ENCODE measurements around the gene CYP4F2. TPM values are rescaled to one million over a fixed set of nuclear protein-coding genes. Genes with fewer than 3 reads are reported as not detected.
"Not testable (repeated sequence)": the region's sequence is repeated elsewhere in the genome, so short reads cannot be mapped to it uniquely, and the experiment has no call there.

Gene CYP4F2
- total and polyA plus RNA-seq, 9 donors, result 0.79 TPM; not detected in 8

- H3K27me3 ChIP-seq (ENCODE audit: control insufficient read depth, insufficient read depth, low read length), result peaks cover 5% of the 10 kb centered on the region
- DNase-seq, result no peak
- 38% methylated on average over 7 of the region's 7 CpGs for WGBS (ENCODE audit: insufficient coverage)
Observed at GRCh38 chr19:15862444-15862843, 35.4 kb downstream of the CYP4F2 start.

GRCh38 chr19:15860522-15860921, 37.4 kb downstream of the CYP4F2 start:
- no peak overlapping the region for H3K4me3 ChIP-seq (ENCODE audit: low read length)
- peaks cover 5% of the 10 kb centered on the region for H3K27me3 ChIP-seq (ENCODE audit: control insufficient read depth, insufficient read depth, low read length)

More at GRCh38 chr19:15862444-15862843, 35.4 kb downstream of the CYP4F2 start:
- Histone ChIP-seq H3K27ac (ENCODE audit: low read length) (no peak overlapping the region), H3K9me3 (replicated peaks; ENCODE audit: control insufficient read depth, low read depth, low read length) (no peaks in the 10 kb centered on the region), H3K36me3 (ENCODE audit: control insufficient read depth, insufficient read depth, low read length) (no peaks in the 10 kb centered on the region), H3K4me1 (ENCODE audit: control insufficient read depth, insufficient read depth, low read length) (no peaks in the 10 kb centered on the region), H3K4me3 (ENCODE audit: low read length) (no peak overlapping the region)

GRCh38 chr19:15859187-15859586, 38.7 kb downstream of the CYP4F2 start:
- Histone ChIP-seq H3K36me3 (ENCODE audit: control insufficient read depth, insufficient read depth, low read length) (no peaks in the 10 kb centered on the region), H3K9me3 (replicated peaks; ENCODE audit: control insufficient read depth, low read depth, low read length) (no peaks in the 10 kb centered on the region), H3K27ac (ENCODE audit: low read length) (no peak overlapping the region), H3K27me3 (ENCODE audit: control insufficient read depth, insufficient read depth, low read length) (peaks cover 5% of the 10 kb centered on the region), H3K4me1 (ENCODE audit: control insufficient read depth, insufficient read depth, low read length) (no peaks in the 10 kb centered on the region), H3K4me3 (ENCODE audit: low read length) (no peak overlapping the region)
- 82% methylated on average over 4 of the region's 6 CpGs for WGBS (ENCODE audit: insufficient coverage)
- DNase-seq, result no peak

More at GRCh38 chr19:15860522-15860921, 37.4 kb downstream of the CYP4F2 start:
- WGBS (ENCODE audit: insufficient coverage), result 93% methylated on average over 2 of the region's 6 CpGs
- Histone ChIP-seq H3K4me1 (ENCODE audit: control insufficient read depth, insufficient read depth, low read length) (no peaks in the 10 kb centered on the region), H3K36me3 (ENCODE audit: control insufficient read depth, insufficient read depth, low read length) (no peaks in the 10 kb centered on the region), H3K27ac (ENCODE audit: low read length) (no peak overlapping the region), H3K9me3 (replicated peaks; ENCODE audit: control insufficient read depth, low read depth, low read length) (no peaks in the 10 kb centered on the region)
- DNase-seq, result no peak

GRCh38 chr19:15850385-15850784, 47.5 kb downstream of the CYP4F2 start:
- no peak for DNase-seq
- no CpG with 5 or more reads among the region's 3 CpGs for WGBS (ENCODE audit: insufficient coverage)
- H3K9me3 ChIP-seq (replicated peaks; ENCODE audit: control insufficient read depth, low read depth, low read length), result no peaks in the 10 kb centered on the region
- no peak overlapping the region for H3K27ac ChIP-seq (ENCODE audit: low read length)
- H3K4me1 ChIP-seq (ENCODE audit: control insufficient read depth, insufficient read depth, low read length), result no peaks in the 10 kb centered on the region
- H3K4me3 ChIP-seq (ENCODE audit: low read length), result no peak overlapping the region
- H3K36me3 ChIP-seq (ENCODE audit: control insufficient read depth, insufficient read depth, low read length), result no peaks in the 10 kb centered on the region
- no peaks in the 10 kb centered on the region for H3K27me3 ChIP-seq (ENCODE audit: control insufficient read depth, insufficient read depth, low read length)

GRCh38 chr19:15846923-15847322, 51.0 kb downstream of the CYP4F2 start:
- no peaks in the 10 kb centered on the region for H3K27me3 ChIP-seq (ENCODE audit: control insufficient read depth, insufficient read depth, low read length)
- no peak overlapping the region for H3K27ac ChIP-seq (ENCODE audit: low read length)
- H3K4me3 ChIP-seq (ENCODE audit: low read length), result no peak overlapping the region
- no peaks in the 10 kb centered on the region for H3K36me3 ChIP-seq (ENCODE audit: control insufficient read depth, insufficient read depth, low read length)
- H3K9me3 ChIP-seq (replicated peaks; ENCODE audit: control insufficient read depth, low read depth, low read length), result no peaks in the 10 kb centered on the region
- DNase-seq, result no peak
- WGBS (ENCODE audit: insufficient coverage), result 89% methylated on average over 3 of the region's 6 CpGs
- H3K4me1 ChIP-seq (ENCODE audit: control insufficient read depth, insufficient read depth, low read length), result no peaks in the 10 kb centered on the region

- not testable (repeated sequence) for H3K27ac ChIP-seq (ENCODE audit: low read length); H3K9me3 ChIP-seq (replicated peaks; ENCODE audit: control insufficient read depth, low read depth, low read length); H3K4me1 ChIP-seq (ENCODE audit: control insufficient read depth, insufficient read depth, low read length); H3K4me3 ChIP-seq (ENCODE audit: low read length); DNase-seq; H3K27me3 ChIP-seq (ENCODE audit: control insufficient read depth, insufficient read depth, low read length); H3K36me3 ChIP-seq (ENCODE audit: control insufficient read depth, insufficient read depth, low read length)
- no CpG with 5 or more reads among the region's 8 CpGs for WGBS (ENCODE audit: insufficient coverage)
Observed at GRCh38 chr19:15843894-15844222, 54.0 kb downstream of the CYP4F2 start.

- Histone ChIP-seq H3K27ac (ENCODE audit: low read length) (no peak overlapping the region), H3K36me3 (ENCODE audit: control insufficient read depth, insufficient read depth, low read length) (no peaks in the 10 kb centered on the region), H3K9me3 (replicated peaks; ENCODE audit: control insufficient read depth, low read depth, low read length) (no peaks in the 10 kb centered on the region), H3K27me3 (ENCODE audit: control insufficient read depth, insufficient read depth, low read length) (no peaks in the 10 kb centered on the region), H3K4me3 (ENCODE audit: low read length) (no peak overlapping the region), H3K4me1 (ENCODE audit: control insufficient read depth, insufficient read depth, low read length) (no peaks in the 10 kb centered on the region)
- WGBS (ENCODE audit: insufficient coverage), result no CpG with 5 or more reads among the region's 5 CpGs
- DNase-seq, result no peak
Observed at GRCh38 chr19:15843203-15843893, 54.5 kb downstream of the CYP4F2 start.

GRCh38 chr19:15841875-15842569, 55.9 kb downstream of the CYP4F2 start:
- WGBS (ENCODE audit: insufficient coverage), result 60% methylated on average over 9 of the region's 11 CpGs
- H3K27ac ChIP-seq (ENCODE audit: low read length), result no peak overlapping the region
- H3K9me3 ChIP-seq (replicated peaks; ENCODE audit: control insufficient read depth, low read depth, low read length), result no peaks in the 10 kb centered on the region
- H3K4me1 ChIP-seq (ENCODE audit: control insufficient read depth, insufficient read depth, low read length), result no peaks in the 10 kb centered on the region
- no peaks in the 10 kb centered on the region for H3K36me3 ChIP-seq (ENCODE audit: control insufficient read depth, insufficient read depth, low read length)
- no peaks in the 10 kb centered on the region for H3K27me3 ChIP-seq (ENCODE audit: control insufficient read depth, insufficient read depth, low read length)
- no peak overlapping the region for H3K4me3 ChIP-seq (ENCODE audit: low read length)
- DNase-seq, result no peak

- Histone ChIP-seq H3K27ac (ENCODE audit: low read length) (no peak overlapping the region), H3K4me1 (ENCODE audit: control insufficient read depth, insufficient read depth, low read length) (peaks cover 5% of the 10 kb centered on the region), H3K36me3 (ENCODE audit: control insufficient read depth, insufficient read depth, low read length) (no peaks in the 10 kb centered on the region), H3K9me3 (replicated peaks; ENCODE audit: control insufficient read depth, low read depth, low read length) (no peaks in the 10 kb centered on the region), H3K4me3 (ENCODE audit: low read length) (no peak overlapping the region), H3K27me3 (ENCODE audit: control insufficient read depth, insufficient read depth, low read length) (no peaks in the 10 kb centered on the region)
- no CpG with 5 or more reads among the region's 2 CpGs for whole genome bisulfite sequencing (ENCODE audit: insufficient coverage)
- no peak for DNase-seq
Observed at GRCh38 chr19:15840833-15841232, 57.0 kb downstream of the CYP4F2 start.

- H3K36me3 ChIP-seq (ENCODE audit: control insufficient read depth, insufficient read depth, low read length); H3K4me1 ChIP-seq (ENCODE audit: control insufficient read depth, insufficient read depth, low read length); H3K27ac ChIP-seq (ENCODE audit: low read length); H3K27me3 ChIP-seq (ENCODE audit: control insufficient read depth, insufficient read depth, low read length); H3K4me3 ChIP-seq (ENCODE audit: low read length); H3K9me3 ChIP-seq (replicated peaks; ENCODE audit: control insufficient read depth, low read depth, low read length); DNase-seq: not testable (repeated sequence)
- WGBS (ENCODE audit: insufficient coverage), result 40% methylated on average over 2 of the region's 4 CpGs
Observed at GRCh38 chr19:15839888-15840287, 58.0 kb downstream of the CYP4F2 start.

Data from muscle of leg (tissue), 11 donors.